A549 (cell line): Measurements from ENCODE around the gene HELZ2. TPM values are rescaled to one million over a fixed set of nuclear protein-coding genes. Genes with fewer than 3 reads are reported as not detected.

Source experiments
- ATAC-seq, 2 experiments: fragments of 200-7000 bp in 1 of 2; fragments of >200 bp in 1 of 2; cut with Nextera tagmentation in 1 of 2; cut with Tn5 transposase in 1 of 2; 3 replicates each; pipeline versions ENCODE4 v1.8.0 to v1.9.1; 2018 to 2020; ENCODE audit warnings: mild to moderate bottlenecking in 1 of 2, moderate library complexity in 1 of 2
- CTCF ChIA-PET: fragments of 300-600 bp; sonication (Branson Sonifier 250); formaldehyde crosslinking; extraction: SDS; loops from one replicate; lab custom pipeline; 2021; ENCODE audit warnings: antibody characterized with exemption, inconsistent platforms; lab: Yijun Ruan, JAX
- POLR2A ChIA-PET: fragments of 350-600 bp; formaldehyde crosslinking; extraction: SDS; loops from one replicate; lab custom pipeline; 2021; ENCODE audit warnings: antibody characterized with exemption, inconsistent platforms; lab: Yijun Ruan, JAX
- DNase-seq, 2 experiments: peaks; one replicate each; pipeline versions ENCODE4 v3.0.0 to v3.0.0-alpha.2; 2011 to 2016; ENCODE audit warnings: low read depth in 1 of 2, low spot score in 1 of 2
- FAIRE-seq: peaks from 2 replicates; lab custom pipeline; 2011; peaks lifted over from hg19 to GRCh38; lab: Jason Lieb, UNC
- H3K27ac ChIP-seq, 2 experiments: fragments of >200 bp; sonication (Bioruptor Twin); formaldehyde crosslinking; 3 replicates each; pipeline ENCODE4 v1.5.1; 2016 to 2017
- H3K4me1 ChIP-seq: fragments of >200 bp; sonication (Bioruptor Twin); formaldehyde crosslinking; 3 replicates; pipeline ENCODE4 v1.6.1; 2016
- H3K4me2 ChIP-seq: fragments of >200 bp; sonication (Bioruptor Twin); formaldehyde crosslinking; 3 replicates; pipeline ENCODE4 v1.6.1; 2016
- H3K4me3 ChIP-seq: fragments of >200 bp; sonication (Bioruptor Twin); formaldehyde crosslinking; 3 replicates; pipeline ENCODE4 v1.5.1; 2016
- H3K9me3 ChIP-seq: fragments of >200 bp; sonication (Bioruptor Twin); formaldehyde crosslinking; 3 replicates; pipeline ENCODE4 v1.6.1; 2016
- CEBPB ChIP-seq, 2 experiments: fragments of >200 bp in 1 of 2; sonication (Bioruptor Twin) in 1 of 2; formaldehyde crosslinking in 1 of 2; IDR thresholded peaks; 2 replicates each; pipeline ENCODE4 v1.6.1; 2012 to 2016
- ESRRA ChIP-seq: fragments of 150-350 bp; IDR thresholded peaks from 2 replicates; pipeline ENCODE4 v1.6.1; 2014; ENCODE audit warnings: mild to moderate bottlenecking, low read length, borderline replicate concordance
- HEYL ChIP-seq: fragments of 250-450 bp; sonication (Bioruptor Pico); IDR thresholded peaks from 2 replicates; pipeline ENCODE4 v1.8.0; 2021; ENCODE audit warnings: mild to moderate bottlenecking, moderate library complexity
- HOXB13 ChIP-seq: fragments of 250-450 bp; sonication (Bioruptor Pico); IDR thresholded peaks from 2 replicates; pipeline ENCODE4 v1.5.0; 2020; ENCODE audit warnings: low read depth, mild to moderate bottlenecking, moderate library complexity
- NPAS2 ChIP-seq: fragments of 250-450 bp; sonication (Bioruptor Pico); IDR thresholded peaks from 2 replicates; pipeline ENCODE4 v1.8.0; 2022; ENCODE audit warnings: mild to moderate bottlenecking, moderate library complexity, borderline replicate concordance
- NR3C1 ChIP-seq: fragments of >200 bp; sonication (Bioruptor Twin); formaldehyde crosslinking; IDR thresholded peaks from 3 replicates; pipeline ENCODE4 v1.6.1; 2017
- POLR2A ChIP-seq: IDR thresholded peaks from 2 replicates; pipeline ENCODE4 v1.6.1; 2012; ENCODE audit warnings: mild to moderate bottlenecking, low read length
- RAD21 ChIP-seq, 2 experiments: fragments of >200 bp in 1 of 2; sonication (Bioruptor Twin) in 1 of 2; formaldehyde crosslinking in 1 of 2; IDR thresholded peaks in 1 of 2; conservative IDR thresholded peaks in 1 of 2; 2 replicates in 1 of 2; 3 replicates in 1 of 2; pipeline ENCODE4 v1.6.1; 2012 to 2018; ENCODE audit warnings: inconsistent platforms in 1 of 2
- RNF2 ChIP-seq: fragments of 200-600 bp; sonication (generic); IDR thresholded peaks from 2 replicates; pipeline ENCODE4 v1.6.1; 2016; ENCODE audit warnings: low read depth, mild to moderate bottlenecking, antibody characterized with exemption, moderate library complexity, borderline replicate concordance
- SMC3 ChIP-seq: fragments of >200 bp; sonication (Bioruptor Twin); formaldehyde crosslinking; IDR thresholded peaks from 3 replicates; pipeline ENCODE4 v1.6.1; 2018; ENCODE audit warnings: inconsistent platforms
- TP53 ChIP-seq: fragments of 250-450 bp; sonication (Bioruptor Pico); IDR thresholded peaks from 2 replicates; pipeline ENCODE4 v1.5.0; 2021; ENCODE audit warnings: mild to moderate bottlenecking, moderate library complexity
- ZFP36 ChIP-seq: fragments of 450-650 bp; IDR thresholded peaks from 2 replicates; pipeline ENCODE4 v1.6.1; 2014; ENCODE audit warnings: borderline replicate concordance; ENCODE audit not compliant: partially characterized antibody
- ZNF302 ChIP-seq: fragments of 250-450 bp; sonication (Bioruptor Pico); IDR thresholded peaks from 2 replicates; pipeline ENCODE4 v1.9.0; 2021; ENCODE audit warnings: inconsistent platforms, mild to moderate bottlenecking, moderate library complexity
- ZSCAN20 ChIP-seq: fragments of 250-450 bp; sonication (Bioruptor Pico); IDR thresholded peaks from 2 replicates; pipeline ENCODE4 v1.8.0; 2022; ENCODE audit warnings: mild to moderate bottlenecking, moderate library complexity
- WGBS: methylation state at CpG from one replicate; pipeline ENCODE4 v1.1.6; 2017; ENCODE audit errors: missing lambda C conversion rate; 5-methylcytosine and 5-hydroxymethylcytosine counted together
- polyA plus RNA-seq, 4 experiments: library from polyadenylated mRNA; depleted of rRNA in 3 of 4; stranded (reverse); fragments of >200 nt; fragmentation: RNase III in 1 of 4; extraction: RNeasy Plus Mini Kit Qiagen cat#74134 plus additional on column Dnase treatment in 1 of 4; gene quantifications; 2 replicates in 3 of 4; 3 replicates in 1 of 4; pipeline ENCODE4 v1.2.3, GENCODE V29; 2011 to 2017
- TF ChIP-seq, protein P1 (sequence below): fragments of 150-350 bp; IDR thresholded peaks from 2 replicates; pipeline ENCODE4 v1.6.1; 2014; ENCODE audit warnings: low read depth, mild to moderate bottlenecking, low read length
- TF ChIP-seq, protein P2 (sequence below): fragments of >200 bp; sonication (Bioruptor Twin); formaldehyde crosslinking; IDR thresholded peaks from 3 replicates; pipeline ENCODE4 v1.6.1; 2016
- TF ChIP-seq, protein P3 (sequence below): IDR thresholded peaks from 2 replicates; pipeline ENCODE4 v1.6.1; 2012
- TF ChIP-seq, protein P4 (sequence below): fragments of >200 bp; sonication (Bioruptor Twin); formaldehyde crosslinking; IDR thresholded peaks from 3 replicates; pipeline ENCODE4 v1.5.1; 2016

The HELZ2 gene
- polyA plus RNA-seq, 2 of the 4 experiments (the other 2 are of a cell fraction): 3.2 to 4.5 TPM

DNA sequence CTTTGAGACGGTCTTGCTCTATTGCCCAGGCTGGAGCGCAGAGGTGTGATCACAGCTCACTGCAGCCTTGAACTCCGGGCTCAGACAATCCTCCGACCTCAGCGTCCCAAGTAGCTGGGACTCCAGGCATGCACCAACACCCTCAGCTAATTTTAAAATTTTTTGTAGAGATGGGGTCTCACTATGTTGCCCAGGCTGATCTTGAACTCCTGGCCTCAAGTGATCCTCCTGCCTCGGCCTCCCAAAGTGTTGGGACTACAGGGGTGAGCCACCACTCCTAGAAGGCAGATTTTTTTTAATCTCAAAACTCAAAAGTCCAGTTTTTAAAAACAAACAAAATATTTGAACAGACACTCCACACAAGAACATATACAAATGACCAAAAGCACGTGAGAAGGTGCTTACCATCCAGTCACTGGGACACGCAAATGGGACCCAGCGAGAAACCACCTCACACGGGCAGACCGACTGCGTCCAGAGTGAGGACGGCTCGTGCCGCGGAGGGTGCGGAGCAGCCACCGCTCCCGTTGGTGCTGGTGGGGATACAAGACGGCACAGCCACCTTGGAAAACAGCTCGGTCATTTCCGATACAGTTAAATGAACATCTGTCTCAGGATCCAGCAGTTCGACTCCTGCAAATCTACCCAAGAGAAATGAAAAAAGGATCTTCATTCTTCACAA lies 8.5 kb upstream of the HELZ2 start:
- ATAC-seq (no peak), FAIRE-seq (no peak), DNase-seq (no peak)
- H3K4me3 ChIP-seq: no peak overlapping the region
- H3K4me2 ChIP-seq: no peak overlapping the region
- ChIA-PET POLR2A (interaction anchor here (0.8 kb wide), 1 partner anchor 54 kb away, joined by 3 read pairs; no protein-coding TSS in a partner anchor), CTCF (interaction anchor here (1.3 to 2.2 kb wide), 3 partner anchors 12 to 392 kb away, joined by 3 to 8 read pairs (median 7); partner anchors contain the start of gene PTK6)
- H3K4me1 ChIP-seq: no peaks in the 10 kb centered on the region
- no peaks in the 10 kb centered on the region for H3K9me3 ChIP-seq
- WGBS: 82% methylated on average over 23 of the region's 23 CpGs
- no peak overlapping the region for H3K27ac ChIP-seq
- TF ChIP-seq ZNF302 (CRISPR knock-in tag) (no peak), ESRRA (no peak), CEBPB (IDR thresholded peaks at IDR 0.05) (no peak), HEYL (CRISPR knock-in tag) (no peak), NPAS2 (CRISPR knock-in tag) (no peak), POLR2A (no peak), NR3C1 (no peak), TP53 (no peak), RNF2 (no peak), HOXB13 (CRISPR knock-in tag) (no peak)
- TF ChIP-seq, protein P1, sequence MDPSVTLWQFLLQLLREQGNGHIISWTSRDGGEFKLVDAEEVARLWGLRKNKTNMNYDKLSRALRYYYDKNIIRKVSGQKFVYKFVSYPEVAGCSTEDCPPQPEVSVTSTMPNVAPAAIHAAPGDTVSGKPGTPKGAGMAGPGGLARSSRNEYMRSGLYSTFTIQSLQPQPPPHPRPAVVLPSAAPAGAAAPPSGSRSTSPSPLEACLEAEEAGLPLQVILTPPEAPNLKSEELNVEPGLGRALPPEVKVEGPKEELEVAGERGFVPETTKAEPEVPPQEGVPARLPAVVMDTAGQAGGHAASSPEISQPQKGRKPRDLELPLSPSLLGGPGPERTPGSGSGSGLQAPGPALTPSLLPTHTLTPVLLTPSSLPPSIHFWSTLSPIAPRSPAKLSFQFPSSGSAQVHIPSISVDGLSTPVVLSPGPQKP: no peak
- TF ChIP-seq, protein P2, sequence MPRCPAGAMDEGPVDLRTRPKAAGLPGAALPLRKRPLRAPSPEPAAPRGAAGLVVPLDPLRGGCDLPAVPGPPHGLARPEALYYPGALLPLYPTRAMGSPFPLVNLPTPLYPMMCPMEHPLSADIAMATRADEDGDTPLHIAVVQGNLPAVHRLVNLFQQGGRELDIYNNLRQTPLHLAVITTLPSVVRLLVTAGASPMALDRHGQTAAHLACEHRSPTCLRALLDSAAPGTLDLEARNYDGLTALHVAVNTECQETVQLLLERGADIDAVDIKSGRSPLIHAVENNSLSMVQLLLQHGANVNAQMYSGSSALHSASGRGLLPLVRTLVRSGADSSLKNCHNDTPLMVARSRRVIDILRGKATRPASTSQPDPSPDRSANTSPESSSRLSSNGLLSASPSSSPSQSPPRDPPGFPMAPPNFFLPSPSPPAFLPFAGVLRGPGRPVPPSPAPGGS: no peak
- TF ChIP-seq, protein P3, sequence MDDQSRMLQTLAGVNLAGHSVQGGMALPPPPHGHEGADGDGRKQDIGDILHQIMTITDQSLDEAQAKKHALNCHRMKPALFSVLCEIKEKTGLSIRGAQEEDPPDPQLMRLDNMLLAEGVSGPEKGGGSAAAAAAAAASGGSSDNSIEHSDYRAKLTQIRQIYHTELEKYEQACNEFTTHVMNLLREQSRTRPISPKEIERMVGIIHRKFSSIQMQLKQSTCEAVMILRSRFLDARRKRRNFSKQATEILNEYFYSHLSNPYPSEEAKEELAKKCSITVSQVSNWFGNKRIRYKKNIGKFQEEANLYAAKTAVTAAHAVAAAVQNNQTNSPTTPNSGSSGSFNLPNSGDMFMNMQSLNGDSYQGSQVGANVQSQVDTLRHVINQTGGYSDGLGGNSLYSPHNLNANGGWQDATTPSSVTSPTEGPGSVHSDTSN: no peak

DNA sequence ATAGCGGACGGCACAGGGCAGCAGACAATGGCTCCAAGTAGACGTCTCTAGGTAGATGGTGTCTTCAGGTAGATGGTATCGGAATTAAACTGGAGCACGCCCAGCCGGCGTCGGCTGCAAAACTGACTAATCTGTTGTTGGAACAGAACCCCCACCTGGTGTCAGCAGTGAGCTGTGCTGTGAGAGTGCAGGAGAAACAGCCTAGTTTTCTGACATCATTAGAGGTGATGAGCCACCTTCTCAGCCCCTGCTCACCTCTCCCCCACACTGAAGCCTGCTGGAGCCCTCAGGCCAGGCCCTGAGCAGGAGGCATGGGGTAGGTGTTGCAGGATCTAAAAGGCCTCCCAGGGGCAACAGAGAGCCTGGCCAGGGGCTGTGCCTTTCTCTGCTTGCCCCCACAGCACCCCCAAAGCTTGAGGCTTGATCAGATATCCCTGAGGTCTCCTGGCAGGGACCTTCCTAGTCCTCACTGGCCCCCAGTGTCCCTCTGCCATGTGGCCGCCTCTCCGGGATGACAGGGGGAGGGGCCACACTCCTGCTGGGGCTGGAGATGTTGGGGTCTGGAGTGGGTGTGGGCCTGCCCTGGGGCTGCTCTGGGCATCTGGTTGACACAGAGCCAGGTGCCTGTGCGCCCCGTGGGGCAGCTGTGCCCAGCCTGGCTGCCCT lies 6.9 kb upstream of the HELZ2 start:
- peak overlapping the region in 1 of 2 experiments; percentile 18; a peak in 1 of 6 replicates for H3K27ac ChIP-seq
- ATAC-seq (peak; percentile 65 to 79), FAIRE-seq (no peak), DNase-seq (peak; percentile 42 to 53)
- H3K4me3 ChIP-seq: no peak overlapping the region
- POLR2A ChIA-PET: no interaction called here
- H3K9me3 ChIP-seq: no peaks in the 10 kb centered on the region
- no peak overlapping the region for H3K4me2 ChIP-seq
- H3K4me1 ChIP-seq: no peaks in the 10 kb centered on the region
- CTCF ChIA-PET: interaction anchor here (0.7 to 2.2 kb wide), 11 partner anchors 13 to 378 kb away, joined by 3 to 8 read pairs (median 3); partner anchors contain the start of genes FNDC11 and PTK6
- peak; percentile 54 to 75 for TF ChIP-seq RAD21 (conservative IDR thresholded peaks at IDR 0.05 in 1 of 2, IDR thresholded peaks at IDR 0.05 in 1 of 2)
- no peak for TF ChIP-seq ZFP36
- peak; percentile 30; the same call in 1 of the 3 replicates for TF ChIP-seq SMC3
- TF ChIP-seq, protein P4, sequence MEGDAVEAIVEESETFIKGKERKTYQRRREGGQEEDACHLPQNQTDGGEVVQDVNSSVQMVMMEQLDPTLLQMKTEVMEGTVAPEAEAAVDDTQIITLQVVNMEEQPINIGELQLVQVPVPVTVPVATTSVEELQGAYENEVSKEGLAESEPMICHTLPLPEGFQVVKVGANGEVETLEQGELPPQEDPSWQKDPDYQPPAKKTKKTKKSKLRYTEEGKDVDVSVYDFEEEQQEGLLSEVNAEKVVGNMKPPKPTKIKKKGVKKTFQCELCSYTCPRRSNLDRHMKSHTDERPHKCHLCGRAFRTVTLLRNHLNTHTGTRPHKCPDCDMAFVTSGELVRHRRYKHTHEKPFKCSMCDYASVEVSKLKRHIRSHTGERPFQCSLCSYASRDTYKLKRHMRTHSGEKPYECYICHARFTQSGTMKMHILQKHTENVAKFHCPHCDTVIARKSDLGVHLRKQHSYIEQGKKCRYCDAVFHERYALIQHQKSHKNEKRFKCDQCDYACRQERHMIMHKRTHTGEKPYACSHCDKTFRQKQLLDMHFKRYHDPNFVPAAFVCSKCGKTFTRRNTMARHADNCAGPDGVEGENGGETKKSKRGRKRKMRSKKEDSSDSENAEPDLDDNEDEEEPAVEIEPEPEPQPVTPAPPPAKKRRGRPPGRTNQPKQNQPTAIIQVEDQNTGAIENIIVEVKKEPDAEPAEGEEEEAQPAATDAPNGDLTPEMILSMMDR: peak; percentile 38
- TF ChIP-seq, protein P2: no peak
- TF ChIP-seq TP53: no peak
- TF ChIP-seq ZSCAN20: no peak
- 59% methylated on average over 12 of the region's 12 CpGs for WGBS
